GM12891 (cell line): Measurements from ENCODE around the gene AP4M1.

Experiments used
- DNase-seq: peaks from one replicate; pipeline ENCODE4 v3.0.0; 2011; ENCODE audit warnings: low spot score; ENCODE audit not compliant: insufficient read length
- FAIRE-seq: peaks from 2 replicates; lab custom pipeline; 2011; peaks lifted over from hg19 to GRCh38; lab: Jason Lieb, UNC
- PAX5 ChIP-seq: IDR thresholded peaks from 2 replicates; pipeline ENCODE4 v1.6.1; 2011; ENCODE audit warnings: low read length, moderate library complexity, mild to moderate bottlenecking; ENCODE audit not compliant: insufficient read depth, severe bottlenecking
- POLR2A ChIP-seq: IDR thresholded peaks from 2 replicates; pipeline ENCODE4 v1.6.1; 2011; ENCODE audit warnings: low read depth, low read length, control low read depth
- POLR2AphosphoS5 ChIP-seq: IDR thresholded peaks from 2 replicates; pipeline ENCODE4 v1.6.1; 2011; ENCODE audit warnings: low read depth, low read length, control low read depth
- POU2F2 ChIP-seq: IDR thresholded peaks from 2 replicates; pipeline ENCODE4 v1.6.1; 2011; ENCODE audit warnings: low read depth, mild to moderate bottlenecking, control low read depth, low read length, moderate library complexity
- SPI1 ChIP-seq: IDR thresholded peaks from 2 replicates; pipeline ENCODE4 v1.6.1; 2011; ENCODE audit warnings: low read depth, low read length, control low read depth
- TAF1 ChIP-seq: IDR thresholded peaks from 2 replicates; pipeline ENCODE4 v1.6.1; 2011; ENCODE audit warnings: low read depth, low read length, control low read depth

Gene AP4M1

GRCh38 chr7:100119970-100120732 lies 18.7 kb downstream of the AP4M1 start:
- FAIRE-seq (no peak), DNase-seq (no peak)

GRCh38 chr7:100120733-100121036 lies 19.2 kb downstream of the AP4M1 start:
- no peak for FAIRE-seq
- TF ChIP-seq TAF1 (no peak), POLR2AphosphoS5 (no peak), POU2F2 (no peak), POLR2A (no peak), PAX5 (no peak), SPI1 (no peak)
- DNase-seq: no peak

More at GRCh38 chr7:100119970-100120732, 18.7 kb downstream of the AP4M1 start:
- TF ChIP-seq POLR2AphosphoS5 (no peak), TAF1 (no peak), POU2F2 (no peak), PAX5 (no peak), POLR2A (no peak), SPI1 (no peak)

- FAIRE-seq (no peak), DNase-seq (no peak)
- TF ChIP-seq SPI1 (no peak), PAX5 (no peak), TAF1 (no peak), POLR2AphosphoS5 (no peak), POLR2A (no peak), POU2F2 (no peak)
Observed at GRCh38 chr7:100122067-100122466, 20.6 kb downstream of the AP4M1 start.

GRCh38 chr7:100122568-100122967 lies 21.1 kb downstream of the AP4M1 start:
- DNase-seq: no peak
- TF ChIP-seq TAF1 (no peak), SPI1 (no peak), POU2F2 (no peak), PAX5 (no peak), POLR2A (no peak), POLR2AphosphoS5 (no peak)
- no peak for FAIRE-seq

- DNase-seq: no peak
Observed at GRCh38 chr7:100124301-100125230, 23.1 kb downstream of the AP4M1 start.

GRCh38 chr7:100126239-100126930 lies 24.9 kb downstream of the AP4M1 start:
- peak; percentile 9 for FAIRE-seq

More at GRCh38 chr7:100124301-100125230, 23.1 kb downstream of the AP4M1 start:
- FAIRE-seq: no peak
- no peak for TF ChIP-seq POLR2A
- TF ChIP-seq POLR2AphosphoS5: no peak
- no peak for TF ChIP-seq SPI1
- TF ChIP-seq PAX5: no peak
- no peak for TF ChIP-seq TAF1
- no peak for TF ChIP-seq POU2F2

GRCh38 chr7:100126931-100127865 lies 25.8 kb downstream of the AP4M1 start, which contains the start of gene MBLAC1:
TSS of gene MBLAC1 (plus strand) at chr7:100126967. CDS start at chr7:100127396, 429 bp downstream.
- FAIRE-seq (peak; percentile 91), DNase-seq (peak; percentile 84)
- TF ChIP-seq POLR2AphosphoS5 (peak; percentile 82), SPI1 (no peak), POU2F2 (no peak), POLR2A (peak; percentile 71), TAF1 (peak; percentile 74; the same call in 1 of the 2 replicates), PAX5 (no peak)

More at GRCh38 chr7:100126239-100126930, 24.9 kb downstream of the AP4M1 start:
- DNase-seq: no peak
- TF ChIP-seq POLR2A (no peak), POU2F2 (0 out of 2 replicates have a peak, but pooled peaks have one; percentile 74), POLR2AphosphoS5 (no peak), PAX5 (peak; percentile 3)
